B cell (primary cell): Measurements from ENCODE around the gene AGXT. TPM values are rescaled to one million over a fixed set of nuclear protein-coding genes. Genes with fewer than 3 reads are reported as not detected.

Experiments used
- ATAC-seq: fragments of 200-7000 bp; cut with Tn5 transposase; one replicate; pipeline ENCODE4 v1.10.0; 2021; ENCODE audit warnings: low read depth, mild to moderate bottlenecking, moderate number of reproducible peaks, moderate library complexity
- CTCF ChIA-PET: fragments of 350-600 bp; sonication (Branson Sonifier 250); formaldehyde crosslinking; loops from one replicate; lab custom pipeline; 2021; ENCODE audit warnings: antibody characterized with exemption, inconsistent platforms; lab: Charles Lee
- POLR2A ChIA-PET: fragments of 350-600 bp; sonication (Branson Sonifier 250); formaldehyde crosslinking; loops from one replicate; lab custom pipeline; 2021; ENCODE audit warnings: antibody characterized with exemption; lab: Charles Lee
- DNase-seq: peaks from one replicate; pipeline ENCODE4 v3.0.0; 2013
- H2AFZ ChIP-seq: 2 replicates; pipeline ENCODE4 v1.6.1; 2012; ENCODE audit warnings: mild to moderate bottlenecking, low read depth, low read length; ENCODE audit not compliant: insufficient read depth, poor library complexity, severe bottlenecking
- H3K27ac ChIP-seq, 2 donors: 1 replicate in 1 of 2; 2 replicates in 1 of 2; pipeline ENCODE4 v1.5.1; 2012 to 2013; ENCODE audit warnings: low read length in 2 of 2, mild to moderate bottlenecking in 2 of 2, moderate library complexity in 1 of 2
- H3K27me3 ChIP-seq, 4 experiments: fragments of 200-600 bp in 1 of 4; sonication (generic) in 1 of 4; replicated peaks in 1 of 4; 1 replicate in 2 of 4; 2 replicates in 2 of 4; pipeline versions ENCODE4 v1.6.1 to v1.7.0; 2013 to 2016; ENCODE audit warnings: low read length in 3 of 4, mild to moderate bottlenecking in 2 of 4, mixed read lengths in 1 of 4, moderate library complexity in 1 of 4; ENCODE audit not compliant: insufficient read depth in 4 of 4, control insufficient read depth in 3 of 4; ENCODE audit errors: control extremely low read depth in 1 of 4
- H3K36me3 ChIP-seq, 2 experiments: replicated peaks in 1 of 2; 1 replicate in 1 of 2; 2 replicates in 1 of 2; pipeline versions ENCODE4 v1.6.1 to v1.7.1; 2013; ENCODE audit warnings: low read length in 1 of 2; ENCODE audit not compliant: insufficient read depth in 2 of 2, control insufficient read depth in 1 of 2; ENCODE audit errors: control extremely low read depth in 1 of 2, extremely low read depth in 1 of 2
- H3K4me1 ChIP-seq, 2 donors: fragments of 200-600 bp in 1 of 2; sonication (generic) in 1 of 2; 1 replicate in 1 of 2; 2 replicates in 1 of 2; pipeline versions ENCODE4 v1.5.1 to v1.6.1; 2013 to 2017; ENCODE audit warnings: low read length in 2 of 2; ENCODE audit not compliant: control insufficient read depth in 2 of 2, insufficient read depth in 2 of 2
- H3K4me2 ChIP-seq: replicated peaks from 2 replicates; pipeline ENCODE3; 2012; ENCODE audit warnings: mild to moderate bottlenecking, low read depth, low read length; ENCODE audit not compliant: poor library complexity, severe bottlenecking
- H3K4me3 ChIP-seq, 5 experiments: fragments of 200-600 bp in 1 of 5; sonication (generic) in 1 of 5; 1 replicate in 3 of 5; 2 replicates in 2 of 5; pipeline versions ENCODE4 v1.5.1 to v1.7.0; 2011 to 2016; ENCODE audit warnings: low read length in 4 of 5, mild to moderate bottlenecking in 4 of 5, low read depth in 2 of 5, control low read depth in 1 of 5, moderate library complexity in 1 of 5; ENCODE audit not compliant: insufficient read depth in 1 of 5; ENCODE audit errors: control extremely low read depth in 1 of 5, extremely low read depth in 1 of 5
- H3K79me2 ChIP-seq: fragments of 200-600 bp; sonication (generic); one replicate; pipeline ENCODE4 v1.6.0; 2016; ENCODE audit warnings: low read length; ENCODE audit not compliant: control insufficient read depth, insufficient read depth
- H3K9ac ChIP-seq: fragments of 200-600 bp; sonication (generic); 2 replicates; pipeline ENCODE4 v1.6.1; 2017; ENCODE audit warnings: mild to moderate bottlenecking, low read length, moderate library complexity
- H3K9me3 ChIP-seq, 3 donors: one replicate each; pipeline versions ENCODE4 v1.6.1 to v1.7.1; 2013; ENCODE audit warnings: low read length in 2 of 3; ENCODE audit not compliant: control insufficient read depth in 2 of 3, insufficient read depth in 1 of 3; ENCODE audit errors: control extremely low read depth in 1 of 3
- H4K20me1 ChIP-seq: 2 replicates; pipeline ENCODE4 v1.6.0; 2012; ENCODE audit warnings: mild to moderate bottlenecking, low read length; ENCODE audit not compliant: insufficient read depth, control insufficient read depth, poor library complexity, severe bottlenecking
- H3K27ac Mint-ChIP-seq: one replicate; pipeline ENCODE4 v1.8.0; 2021; ENCODE audit warnings: mixed read lengths
- H3K27me3 Mint-ChIP-seq: one replicate; pipeline ENCODE4 v1.8.0; 2021; ENCODE audit warnings: mixed read lengths
- H3K4me1 Mint-ChIP-seq: one replicate; pipeline ENCODE4 v1.8.0; 2021; ENCODE audit warnings: mixed read lengths
- H3K4me3 Mint-ChIP-seq: one replicate; pipeline ENCODE4 v1.8.0; 2021; ENCODE audit warnings: mixed read lengths
- H3K9me3 Mint-ChIP-seq: one replicate; pipeline ENCODE4 v1.8.0; 2022; ENCODE audit warnings: mixed read lengths; ENCODE audit not compliant: insufficient read depth
- EZH2 ChIP-seq: IDR thresholded peaks from 2 replicates; pipeline ENCODE4 v1.6.1; 2012; ENCODE audit warnings: borderline replicate concordance, low read depth, mild to moderate bottlenecking, moderate library complexity, low read length; ENCODE audit not compliant: insufficient read depth, poor library complexity, severe bottlenecking
- WGBS: methylation state at CpG from one replicate; pipeline ENCODE4 v1.1.5; 2013; ENCODE audit warnings: missing lambda C conversion rate; ENCODE audit not compliant: insufficient coverage; 5-methylcytosine and 5-hydroxymethylcytosine counted together
- intact Hi-C: fragments of 100-400 bp; cut with micrococcal nuclease; formaldehyde crosslinking; loops from one replicate; pipeline ENCODE4 v1.10.0; 2022
- polyA plus RNA-seq: library from polyadenylated mRNA; depleted of rRNA; stranded (reverse); fragments of >200 nt; gene quantifications from 2 replicates; pipeline ENCODE4 v1.2.3, GENCODE V29; 2012
- total RNA-seq, 2 donors: library from RNA; stranded (reverse); fragments of 120-200 nt in 1 of 2; gene quantifications; 1 replicate in 1 of 2; 2 replicates in 1 of 2; pipeline versions ENCODE4 v1.2.3 to v1.2.4, GENCODE V29; 2013 to 2022
- TF ChIP-seq, protein P1 (sequence below): fragments of 200-600 bp; IDR thresholded peaks from one replicate; pipeline ENCODE4 v1.8.0; 2022; ENCODE audit warnings: antibody characterized with exemption, mild to moderate bottlenecking

Gene AGXT
- total and polyA plus RNA-seq, 2 donors (not counting 1 experiment from before 2014, with no cell fraction given) = not detected

GRCh38 chr2:240914645-240915525 lies 46.3 kb downstream of the AGXT start:
- POLR2A ChIA-PET = no interaction called here
- TF ChIP-seq, protein P1, sequence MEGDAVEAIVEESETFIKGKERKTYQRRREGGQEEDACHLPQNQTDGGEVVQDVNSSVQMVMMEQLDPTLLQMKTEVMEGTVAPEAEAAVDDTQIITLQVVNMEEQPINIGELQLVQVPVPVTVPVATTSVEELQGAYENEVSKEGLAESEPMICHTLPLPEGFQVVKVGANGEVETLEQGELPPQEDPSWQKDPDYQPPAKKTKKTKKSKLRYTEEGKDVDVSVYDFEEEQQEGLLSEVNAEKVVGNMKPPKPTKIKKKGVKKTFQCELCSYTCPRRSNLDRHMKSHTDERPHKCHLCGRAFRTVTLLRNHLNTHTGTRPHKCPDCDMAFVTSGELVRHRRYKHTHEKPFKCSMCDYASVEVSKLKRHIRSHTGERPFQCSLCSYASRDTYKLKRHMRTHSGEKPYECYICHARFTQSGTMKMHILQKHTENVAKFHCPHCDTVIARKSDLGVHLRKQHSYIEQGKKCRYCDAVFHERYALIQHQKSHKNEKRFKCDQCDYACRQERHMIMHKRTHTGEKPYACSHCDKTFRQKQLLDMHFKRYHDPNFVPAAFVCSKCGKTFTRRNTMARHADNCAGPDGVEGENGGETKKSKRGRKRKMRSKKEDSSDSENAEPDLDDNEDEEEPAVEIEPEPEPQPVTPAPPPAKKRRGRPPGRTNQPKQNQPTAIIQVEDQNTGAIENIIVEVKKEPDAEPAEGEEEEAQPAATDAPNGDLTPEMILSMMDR = peak; percentile 52
- TF ChIP-seq EZH2 = no peak
- Histone ChIP-seq H4K20me1 (no peaks in the 10 kb centered on the region), H3K9me3 (peaks cover 0 to 7% (median 0%) of the 10 kb centered on the region in 3 donors), H2AFZ (no peak overlapping the region), H3K4me1 (peaks cover 8 to 15% of the 10 kb centered on the region in 2 donors), H3K27ac (no peak overlapping the region), H3K36me3 (no peaks in the 10 kb centered on the region), H3K9ac (no peak overlapping the region), H3K4me2 (no peak overlapping the region), H3K27me3 (peaks cover 0 to 31% (median 9%) of the 10 kb centered on the region in 4 experiments), H3K4me3 (no peak overlapping the region), H3K79me2 (no peaks in the 10 kb centered on the region)
- 65% methylated on average over 23 of the region's 25 CpGs for WGBS
- H3K27me3 Mint-ChIP-seq = peaks cover 30% of the 10 kb centered on the region
- intact Hi-C loops = loop anchor here (1.0 kb wide), 1 partner anchor 235 kb away; the partner anchor contains the start of gene PPP1R7
- no peak overlapping the region for H3K4me3 Mint-ChIP-seq
- no peak for DNase-seq
- peaks cover 10% of the 10 kb centered on the region for H3K4me1 Mint-ChIP-seq
- H3K27ac Mint-ChIP-seq = no peak overlapping the region
- CTCF ChIA-PET = interaction anchor here (0.7 to 2.7 kb wide), 9 partner anchors 17 to 683 kb away, joined by 3 to 15 read pairs (median 3); partner anchors contain the start of gene PPP1R7
- ATAC-seq = peak; percentile 9
- H3K9me3 Mint-ChIP-seq = no peaks in the 10 kb centered on the region
